TTC549 (cell line): Measurements from ENCODE around the gene ARHGAP22.

Experiments
- FAIRE-seq: peaks from 2 replicates; lab custom pipeline; 2012; peaks lifted over from hg19 to GRCh38; lab: Jason Lieb, UNC

The ARHGAP22 gene

DNA sequence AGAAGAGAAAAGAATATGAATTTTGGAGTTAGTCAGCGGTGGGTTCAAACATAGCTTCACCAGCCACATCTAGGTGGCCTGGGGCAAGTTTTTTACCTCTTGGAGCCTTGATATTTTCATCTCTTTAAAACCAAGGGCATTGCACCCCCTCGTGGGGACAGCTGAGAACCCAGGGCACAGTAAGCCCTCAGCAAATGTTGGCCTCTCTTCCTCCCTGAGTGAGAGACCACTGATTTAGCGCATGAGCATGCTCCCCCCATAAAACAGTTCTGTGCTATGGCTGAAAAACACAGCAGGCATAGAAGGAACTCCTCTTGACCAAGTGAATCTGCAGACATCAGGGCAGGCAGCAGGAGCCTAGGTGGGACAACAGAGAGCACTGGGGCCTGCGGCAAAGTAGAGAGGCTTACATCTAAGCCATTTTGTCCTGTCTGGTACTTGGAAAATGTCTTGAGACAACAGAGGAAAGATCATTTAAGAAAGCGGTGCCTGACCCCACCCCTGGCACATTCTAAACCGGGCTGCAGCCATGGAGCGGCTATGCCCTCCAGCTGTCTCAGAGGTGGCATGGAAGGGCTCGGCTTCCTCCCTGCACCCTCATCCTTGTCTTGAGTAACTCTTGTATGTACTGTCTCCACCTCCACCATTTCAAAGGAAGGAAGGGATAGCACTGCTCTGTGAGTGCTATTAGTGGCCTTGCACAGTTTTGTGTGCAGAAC is 94.7 kb downstream of the ARHGAP22 start:
- no peak for FAIRE-seq

DNA sequence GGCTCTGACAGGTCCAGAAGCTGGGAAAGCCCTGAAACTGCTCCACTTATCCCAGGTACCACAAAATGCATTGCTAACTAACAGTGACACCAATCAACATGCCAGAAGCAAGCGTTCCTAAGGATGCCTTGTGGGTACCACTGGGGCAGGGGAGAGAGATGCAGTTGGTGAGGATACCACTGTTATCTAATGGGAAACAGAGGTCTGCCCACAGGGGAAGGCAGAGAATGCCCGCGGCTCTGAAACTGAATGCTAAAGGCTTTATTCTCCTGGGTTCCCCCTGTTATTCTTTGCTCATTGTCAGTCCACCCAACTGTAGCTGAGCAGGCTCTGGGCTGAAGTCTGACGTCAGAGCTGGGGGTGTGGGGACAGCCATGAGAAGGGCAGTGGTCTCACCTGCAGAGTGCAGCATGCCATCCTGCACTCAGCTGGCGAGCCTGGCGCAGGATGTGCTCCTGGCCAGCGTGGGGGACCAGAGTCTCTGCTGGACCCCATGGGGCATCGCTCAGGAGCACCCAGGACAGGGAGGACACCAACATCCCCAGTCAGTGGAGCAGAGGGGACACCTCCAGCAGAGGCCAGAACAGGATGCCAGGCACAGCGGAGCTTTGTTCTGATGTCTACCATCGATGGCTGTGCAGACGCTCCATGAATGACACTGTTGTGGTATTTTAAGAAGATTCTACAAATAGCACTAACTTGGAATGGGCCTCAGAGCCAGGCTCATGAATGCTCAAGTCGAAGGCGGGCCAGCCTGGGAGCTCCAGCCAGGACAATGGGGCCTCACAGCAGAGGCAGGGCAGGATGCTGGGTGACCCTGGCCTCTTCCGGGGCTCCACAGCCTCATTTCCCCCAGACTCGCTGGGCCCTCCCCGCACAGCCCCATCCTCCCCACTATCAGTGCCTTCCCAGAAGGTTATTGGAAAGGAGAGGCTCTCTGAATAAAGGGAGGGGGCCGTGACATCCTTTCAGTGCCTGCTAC is 95.8 kb downstream of the ARHGAP22 start:
- FAIRE-seq = no peak

DNA sequence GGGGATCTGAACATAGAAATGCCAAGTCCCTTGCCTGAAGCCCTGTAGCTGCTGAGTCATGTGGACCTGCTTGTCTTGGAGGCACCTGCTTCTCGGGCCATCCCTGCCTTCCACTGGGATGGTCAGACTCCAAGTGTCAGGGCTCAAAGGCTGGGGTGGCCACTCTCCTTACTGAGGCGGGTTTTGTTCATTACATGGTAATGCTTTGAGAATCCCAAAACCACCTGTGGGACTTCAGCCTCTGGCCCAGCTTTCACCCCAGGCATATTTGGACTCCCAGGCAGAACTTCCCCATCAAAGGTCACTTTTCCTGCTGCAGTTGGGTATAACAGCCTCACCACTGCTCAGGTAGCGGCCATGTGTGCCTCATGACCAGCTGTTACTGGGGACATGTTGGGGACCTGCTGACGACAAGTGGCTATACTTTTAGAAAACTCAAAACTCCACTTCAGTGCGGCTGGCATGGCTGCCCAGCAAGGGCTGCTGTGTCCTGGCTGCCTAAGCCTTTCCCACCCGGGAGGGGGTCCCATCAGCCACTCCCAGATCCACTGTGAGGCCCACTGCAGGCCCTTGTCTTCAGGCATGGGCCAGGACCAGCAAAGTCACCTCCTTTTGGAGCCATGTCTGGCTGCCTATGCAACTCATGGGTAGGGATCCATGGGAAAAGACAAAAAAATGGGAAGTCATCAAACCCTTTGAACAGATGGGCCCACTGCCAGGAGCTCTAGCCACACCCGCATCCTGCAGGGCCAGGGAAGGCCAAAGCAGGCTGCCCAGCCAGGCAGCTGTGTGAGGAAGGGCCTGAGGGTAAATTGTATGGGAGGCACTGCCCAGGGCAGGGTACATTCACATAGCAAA is 96.7 kb downstream of the ARHGAP22 start:
- FAIRE-seq = no peak

DNA sequence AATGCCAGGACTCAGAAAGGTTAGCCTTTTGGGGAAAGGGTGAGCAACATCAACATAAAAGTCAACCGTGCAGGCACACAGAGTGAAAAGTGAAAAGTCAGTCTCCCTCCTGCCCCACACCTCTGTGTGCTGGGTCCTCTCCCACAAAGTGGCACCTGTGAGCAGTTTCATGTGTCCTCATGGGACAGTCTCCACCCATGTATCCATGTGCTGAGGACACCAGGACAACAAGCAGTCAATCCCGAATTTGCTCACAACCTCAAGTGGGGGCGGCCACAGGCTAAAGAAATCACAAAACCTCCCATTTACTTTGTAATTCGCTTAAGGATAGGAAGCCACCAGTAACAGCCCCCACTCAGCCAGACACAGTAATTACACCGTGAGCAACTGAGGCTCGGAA is 97.4 kb downstream of the ARHGAP22 start:
- FAIRE-seq = no peak

DNA sequence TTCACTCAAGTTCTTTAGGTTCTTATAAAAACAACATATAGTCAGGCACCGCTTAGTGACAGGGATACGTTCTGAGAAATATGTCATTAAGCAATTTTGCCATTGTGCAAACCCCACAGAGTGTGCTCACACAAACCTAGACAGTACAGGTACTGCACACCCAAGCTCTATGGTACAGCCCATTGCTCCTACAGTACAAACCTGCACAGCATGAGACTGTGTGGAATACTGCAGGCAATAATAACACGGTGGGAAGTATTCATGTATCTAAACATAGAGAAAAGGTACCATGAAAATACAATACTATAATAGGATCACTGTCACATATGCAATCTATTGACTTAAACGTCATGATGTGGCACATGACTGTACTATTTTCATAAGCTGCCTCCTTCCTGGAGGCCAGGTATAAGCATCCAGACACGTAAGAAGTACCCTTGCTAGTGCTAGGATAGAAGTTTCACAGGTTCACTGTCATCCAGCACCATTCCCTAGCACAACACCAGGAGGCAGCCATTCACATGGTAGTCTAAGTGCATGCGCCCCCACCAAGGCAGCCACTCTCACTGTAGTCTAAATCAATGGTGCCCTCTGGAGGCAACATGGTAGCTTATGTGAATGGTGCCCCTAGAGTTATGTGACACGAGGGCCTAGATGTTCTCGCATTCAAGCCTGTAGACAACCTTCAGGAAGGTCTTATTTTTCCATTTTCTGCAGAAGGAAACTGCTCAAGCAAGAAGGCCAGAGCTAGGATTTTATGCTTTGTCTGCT is 98.5 kb downstream of the ARHGAP22 start:
- FAIRE-seq = no peak

DNA sequence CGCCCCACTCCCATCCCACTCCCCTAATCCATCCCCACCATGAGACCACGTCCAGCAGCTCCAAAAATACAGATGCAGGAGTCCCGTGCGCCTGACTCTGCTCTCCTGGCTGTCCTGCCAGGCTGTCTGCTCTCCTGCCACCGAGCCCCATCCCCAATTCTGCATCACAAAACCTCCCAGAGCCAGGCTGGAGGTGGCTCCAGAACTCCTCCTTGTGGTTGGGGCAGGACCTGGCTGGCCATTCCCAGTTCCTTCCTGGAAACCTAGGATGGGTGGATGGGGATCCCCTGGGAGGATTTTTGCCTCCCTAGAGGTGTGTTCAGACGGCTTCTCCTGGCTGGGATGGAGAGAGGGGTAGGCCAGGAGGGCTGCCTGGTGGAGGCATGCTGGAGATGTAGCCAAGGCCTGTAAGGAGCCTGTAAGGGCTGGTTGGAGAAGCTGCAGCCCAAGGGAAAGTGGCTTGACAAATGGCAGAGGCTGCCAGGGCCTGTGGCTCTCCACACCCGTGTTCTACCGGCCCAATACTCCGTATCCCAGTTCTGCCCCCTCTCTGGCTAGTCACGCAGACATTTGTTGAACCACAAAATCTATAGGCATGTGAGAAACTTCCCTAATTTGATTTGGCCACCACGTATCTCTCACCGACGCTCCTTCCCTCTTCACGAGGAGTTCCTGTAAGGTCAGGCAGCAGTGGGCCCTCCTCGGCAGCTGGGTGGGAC is 99.3 kb downstream of the ARHGAP22 start:
- FAIRE-seq = no peak

DNA sequence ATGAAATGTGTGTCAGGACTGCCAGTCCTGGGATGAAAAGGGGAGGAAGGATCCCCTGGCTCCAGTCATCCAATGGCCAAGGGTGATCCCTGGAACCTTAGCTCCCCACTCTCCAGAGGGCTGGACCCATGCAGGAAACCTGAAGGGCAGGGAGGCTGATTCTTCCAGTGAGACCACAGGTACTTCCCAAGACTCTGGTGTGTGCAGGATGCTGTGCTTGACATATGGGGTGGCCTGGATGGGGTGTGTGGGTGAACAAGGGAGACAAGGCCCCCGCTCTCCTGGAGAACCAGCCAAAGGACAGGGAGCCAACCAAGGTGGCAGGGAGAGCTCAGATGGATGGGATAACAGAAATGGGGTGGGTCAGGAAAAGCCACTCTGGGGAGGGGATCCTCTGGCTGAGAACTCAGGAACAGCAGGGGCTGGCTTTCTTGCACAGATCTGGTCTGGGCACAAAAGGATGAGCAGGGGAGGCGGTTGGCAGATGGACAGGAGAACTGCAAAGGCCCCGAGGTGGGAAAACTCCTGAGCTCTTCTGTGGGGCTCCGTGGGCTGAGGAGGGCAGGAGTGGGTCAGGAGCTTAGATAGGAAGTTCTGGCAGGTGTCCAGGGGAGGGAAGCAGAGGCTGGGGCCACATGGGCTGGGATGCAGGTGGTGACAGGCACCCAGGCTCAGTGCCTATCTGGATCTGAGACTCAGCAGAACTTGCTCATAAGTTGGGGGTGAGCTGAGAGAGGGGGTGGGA is 100.6 kb downstream of the ARHGAP22 start:
- FAIRE-seq = no peak

DNA sequence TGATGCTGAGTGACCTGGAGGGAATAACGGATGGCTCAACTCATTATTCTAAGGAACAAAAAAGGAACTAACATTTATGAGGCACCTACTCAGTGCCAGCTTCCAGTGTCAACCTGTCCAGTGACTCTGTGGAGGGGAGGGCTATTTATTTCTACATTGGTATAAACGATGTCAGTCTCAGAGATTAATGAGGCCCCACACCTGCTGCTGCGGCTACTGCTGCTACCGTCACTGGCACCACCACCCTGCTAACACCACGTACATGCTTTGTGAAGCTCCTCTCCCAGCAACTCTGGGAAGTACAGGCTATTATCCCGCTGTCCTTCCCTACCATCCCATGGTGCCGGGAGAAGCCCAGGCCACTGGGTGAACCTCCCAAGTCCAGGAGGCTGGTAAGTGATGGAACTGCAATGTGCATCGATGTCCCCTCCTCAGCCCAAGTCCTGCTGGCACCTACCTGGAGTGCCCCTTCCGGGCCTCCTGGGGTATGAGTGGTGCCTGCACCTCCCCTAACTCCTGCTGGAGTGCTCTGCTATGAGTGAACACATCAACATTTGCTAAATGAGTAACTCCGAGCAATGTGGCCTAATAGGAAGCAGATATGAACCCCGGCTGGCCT is 101.5 kb downstream of the ARHGAP22 start:
- FAIRE-seq = no peak

DNA sequence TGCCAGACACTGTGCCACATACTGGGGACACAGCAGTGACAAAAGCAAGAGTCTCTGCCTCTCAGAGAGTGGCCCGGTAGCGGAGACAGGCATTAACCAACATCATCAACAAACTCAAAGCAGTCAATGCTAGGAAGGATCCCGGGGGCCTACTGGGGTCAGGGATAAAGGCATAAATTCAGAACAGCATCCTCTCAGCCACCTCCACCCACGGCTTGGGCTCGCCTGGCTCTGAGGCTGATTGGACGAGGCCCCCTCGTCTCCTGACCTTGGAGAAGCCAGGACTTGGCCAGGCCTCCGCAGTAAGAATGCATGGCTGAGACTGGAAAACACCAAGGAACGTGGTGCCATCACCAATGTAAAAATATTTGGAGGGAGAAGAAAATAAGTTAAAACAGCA is 102.1 kb downstream of the ARHGAP22 start:
- no peak for FAIRE-seq

DNA sequence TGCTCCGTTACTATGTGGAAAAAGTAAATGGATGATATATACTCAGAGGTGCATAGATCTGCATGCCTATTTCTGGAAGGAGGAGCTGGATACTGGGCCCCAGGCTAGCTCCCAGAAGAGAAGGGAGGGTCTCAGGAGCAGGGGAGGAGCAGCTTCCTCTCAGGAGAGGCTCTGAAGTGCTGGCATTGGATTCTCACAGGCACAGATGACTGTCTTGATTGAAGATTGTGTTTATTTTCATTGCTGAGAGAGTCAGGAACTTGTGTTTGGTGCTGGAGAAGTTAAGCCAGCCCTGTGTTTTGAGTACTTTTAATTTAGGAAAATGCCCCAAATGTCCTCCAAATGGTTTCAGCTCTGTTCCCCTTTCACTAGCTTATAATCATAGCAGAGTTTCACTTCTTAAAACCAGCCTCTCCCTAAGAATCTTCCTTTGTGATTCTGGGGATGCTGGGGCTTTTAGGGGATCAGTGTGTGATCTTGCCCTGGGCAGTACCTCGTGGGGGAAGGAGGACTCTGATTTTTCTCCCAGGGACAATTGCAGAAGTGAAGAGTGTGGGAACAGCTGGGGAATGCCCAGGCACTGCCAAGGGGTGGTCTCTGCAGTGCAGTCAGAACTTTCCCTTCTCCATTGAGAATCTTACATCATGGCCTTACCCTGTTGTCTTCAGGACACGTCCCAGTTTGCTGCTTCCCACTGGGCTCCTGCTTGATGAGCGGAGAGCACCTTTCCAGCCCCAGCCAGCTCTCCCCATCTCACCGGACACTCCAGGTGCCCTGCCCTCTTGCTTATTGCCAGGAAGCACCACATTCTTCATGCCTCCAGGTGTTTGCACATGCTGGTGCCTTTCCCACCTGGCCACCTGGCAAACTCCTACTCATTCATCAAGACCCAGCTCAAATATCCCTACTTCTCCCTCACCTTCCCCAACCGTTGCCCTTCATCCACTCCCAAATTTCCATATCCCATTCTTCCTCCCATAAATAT is 102.8 kb downstream of the ARHGAP22 start:
- no peak for FAIRE-seq

DNA sequence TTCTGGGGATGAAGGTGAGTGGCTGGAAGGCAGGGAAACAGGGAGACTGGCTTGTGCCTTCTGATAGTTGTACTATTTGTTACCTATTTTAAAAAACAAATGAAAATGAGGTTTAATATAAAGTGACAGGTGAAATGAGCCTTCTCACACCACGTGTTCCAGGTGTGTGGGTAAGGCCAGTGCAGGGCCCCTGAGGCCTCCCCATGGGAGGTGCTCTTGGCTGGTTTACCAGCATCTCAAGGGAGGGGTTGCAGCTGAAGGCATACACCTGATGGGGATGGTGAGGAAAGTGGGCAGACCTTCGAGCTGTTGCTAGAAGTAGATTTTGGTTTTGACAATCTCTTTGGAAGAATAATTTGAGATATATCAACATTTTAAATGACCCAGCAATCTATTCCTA is 103.6 kb downstream of the ARHGAP22 start:
- FAIRE-seq = no peak

DNA sequence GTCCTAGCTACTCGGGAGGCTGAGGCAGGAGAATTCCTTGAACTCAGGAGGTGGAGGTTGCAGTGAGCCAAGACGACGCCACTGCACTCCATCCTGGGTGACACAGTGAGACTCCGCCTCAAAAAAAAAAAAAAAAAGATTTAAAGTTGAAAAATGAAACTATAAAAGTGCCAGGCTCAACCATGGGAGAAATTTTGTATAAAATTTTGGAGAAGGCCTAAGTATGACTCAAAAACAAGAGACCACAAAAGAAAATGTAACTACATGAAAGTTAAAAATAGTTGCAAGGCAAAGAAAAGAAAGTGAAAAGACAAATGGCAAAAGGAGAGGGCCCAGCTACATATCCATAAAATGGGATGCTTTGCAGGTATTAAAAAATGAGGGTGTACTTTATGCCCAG is 104.1 kb downstream of the ARHGAP22 start:
- no peak for FAIRE-seq

DNA sequence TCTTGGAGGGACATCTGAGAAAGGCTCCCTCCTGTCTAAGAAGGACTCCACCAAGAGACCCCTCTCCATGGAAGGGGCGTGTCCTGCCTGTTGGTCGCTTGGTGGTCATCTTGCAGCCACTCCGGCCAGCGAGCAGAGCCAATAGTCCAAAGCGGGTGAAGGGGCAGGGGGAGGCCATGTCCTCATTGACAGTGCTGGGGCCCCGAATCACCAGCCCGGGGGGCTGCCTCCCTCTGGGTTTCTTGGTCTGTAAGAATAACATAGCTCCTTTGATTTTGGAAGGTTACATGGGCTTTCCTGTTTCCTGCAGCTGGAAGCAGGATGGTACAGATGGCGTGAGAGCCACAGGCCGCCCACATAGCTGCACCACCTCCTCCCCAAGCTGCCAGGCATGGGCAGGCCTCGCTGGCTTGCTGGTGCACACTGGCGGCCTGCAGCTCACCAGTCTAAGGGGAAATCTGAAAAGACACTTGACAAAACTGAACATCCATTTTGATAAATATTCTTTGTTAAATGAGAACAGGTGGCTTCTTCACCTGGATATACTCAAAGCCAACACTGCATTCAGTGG is 105.8 kb downstream of the ARHGAP22 start:
- no peak for FAIRE-seq

DNA sequence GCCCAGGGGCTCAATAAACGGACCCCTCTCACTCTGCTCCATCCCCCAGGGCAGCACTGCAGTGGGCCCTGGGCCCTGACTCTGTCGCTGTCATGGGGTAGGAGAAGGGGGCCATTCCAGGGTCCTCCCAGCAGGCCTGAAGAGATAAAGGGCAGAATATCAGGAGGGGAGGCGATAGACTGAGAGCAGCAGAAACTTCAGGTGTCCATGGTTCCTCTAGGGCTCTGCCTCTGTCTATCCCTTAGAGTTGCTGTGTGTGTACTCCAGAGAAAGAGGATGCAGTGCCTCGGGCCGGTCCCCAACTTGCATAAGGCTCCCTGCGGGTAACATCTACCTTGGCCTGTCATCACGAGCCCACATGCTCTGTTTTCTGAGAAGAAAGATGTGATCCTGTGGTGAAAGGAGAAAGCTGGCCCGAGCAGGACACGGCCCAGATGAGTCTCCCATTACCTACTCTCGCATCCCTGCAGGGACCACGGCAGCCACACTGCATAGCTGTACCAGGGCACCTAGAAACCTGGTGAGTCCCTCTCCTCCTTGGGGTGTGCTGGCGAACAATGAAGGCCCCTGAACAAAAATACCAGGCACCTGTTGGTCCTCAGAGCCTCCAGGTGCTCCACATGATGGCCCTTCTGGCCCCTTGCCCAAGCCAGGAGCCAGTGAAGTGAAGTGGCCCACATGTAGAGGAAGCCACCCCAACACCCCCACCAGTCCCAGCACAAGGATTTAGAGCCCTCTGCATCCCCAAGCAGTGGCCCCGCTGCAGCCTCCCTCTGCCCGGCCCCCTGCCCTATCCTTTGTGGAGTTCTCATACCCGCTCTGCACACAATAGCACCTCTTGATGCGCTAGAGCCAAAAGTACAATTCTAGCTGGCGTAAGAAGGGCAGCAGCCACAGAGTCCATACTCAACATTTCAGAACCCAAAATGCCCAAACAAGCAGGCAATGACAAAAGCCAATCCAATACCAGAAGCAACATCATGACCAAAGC is 106.8 kb downstream of the ARHGAP22 start:
- FAIRE-seq = no peak

DNA sequence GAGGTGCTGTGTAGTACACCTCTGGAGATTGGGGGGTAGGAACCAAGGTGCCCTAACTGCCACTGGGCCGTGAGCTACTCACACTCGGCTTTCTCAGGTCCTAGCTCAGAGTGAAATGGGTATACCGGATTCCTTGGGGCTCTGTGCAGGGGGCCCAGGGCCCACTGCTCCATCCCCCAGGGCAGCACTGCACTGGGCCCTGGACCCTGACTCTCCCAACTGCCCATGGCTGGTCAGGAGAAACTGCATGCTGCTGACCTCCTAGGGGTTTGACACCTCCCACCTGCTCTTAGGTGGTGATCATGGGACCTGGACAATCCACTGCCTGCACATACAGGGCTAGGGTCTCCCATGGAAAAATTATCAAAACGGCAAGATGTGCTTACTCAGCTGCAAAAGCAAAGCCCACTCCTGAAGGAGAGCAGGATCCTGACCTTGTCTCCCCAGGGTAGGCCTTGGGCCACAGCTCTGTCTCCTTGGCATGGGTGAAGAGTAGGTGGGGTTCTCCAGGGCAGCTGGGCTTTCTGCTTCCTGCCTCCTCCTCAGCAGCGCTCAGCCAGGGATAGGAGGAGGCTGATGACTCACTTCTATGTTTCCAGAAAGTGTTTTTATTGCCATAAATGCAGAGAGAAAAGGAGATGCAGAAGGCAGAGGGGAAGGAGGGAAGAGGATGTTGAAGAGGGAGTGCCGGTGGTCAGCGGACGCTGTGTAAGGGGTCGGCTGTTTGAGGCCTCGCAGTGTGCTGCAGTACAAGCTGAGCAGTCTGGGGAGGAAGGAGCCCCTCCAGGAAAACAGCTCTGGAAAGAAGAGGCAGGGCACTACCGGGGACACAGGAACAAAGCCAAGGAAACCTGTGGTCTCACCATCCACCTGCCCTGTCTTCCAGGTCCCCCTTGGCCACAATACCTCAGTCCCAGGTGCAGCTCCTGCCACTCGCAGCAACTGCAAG is 107.8 kb downstream of the ARHGAP22 start:
- FAIRE-seq = no peak
